ENCODE measurements around the gene RIC3.
A peak's percentile ranks its signal among the peaks of the same experiment; 100 is the strongest.

RIC3 gene

DNA sequence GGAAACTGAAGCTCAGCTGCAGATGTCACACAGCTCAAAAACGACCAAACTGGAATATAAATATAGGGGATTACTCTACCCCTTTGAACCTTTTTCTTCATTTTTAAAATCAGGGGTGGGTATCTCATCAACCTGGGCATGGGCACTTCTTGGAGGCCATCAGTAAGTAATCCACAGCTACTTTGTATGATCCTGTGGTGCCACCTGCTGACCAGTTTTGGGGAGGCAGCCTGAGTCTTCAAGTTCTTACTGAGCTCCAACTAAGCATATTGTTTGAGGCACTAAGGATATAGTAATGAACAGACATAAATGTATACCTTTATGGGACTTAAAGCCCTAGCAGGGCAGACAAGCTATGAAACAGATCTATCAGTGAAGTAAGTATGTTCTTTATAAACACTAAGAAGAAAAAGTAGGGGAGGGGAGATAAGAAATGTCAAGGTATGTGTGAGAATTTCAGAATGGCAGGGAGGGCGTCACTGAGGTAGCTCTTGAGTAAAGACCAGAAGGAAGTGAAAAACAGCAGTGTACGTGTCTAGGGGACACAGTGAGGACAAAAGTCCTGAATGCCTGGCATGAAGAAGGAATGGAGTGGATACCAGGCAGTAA is 69.4 kb downstream of the RIC3 start:
- no peak overlapping the region for H4K91ac ChIP-seq (ENCODE audit: low read length)
- no peak overlapping the region for H2BK120ac ChIP-seq (ENCODE audit: low read depth, low read length)
- H3K27me3 ChIP-seq (ENCODE audit: control insufficient read depth in 1 of 2, insufficient read depth in 1 of 2, low read length in 2 of 2): no peaks in the 10 kb centered on the region
- H3K9ac ChIP-seq (ENCODE audit: low read length): peak overlapping the region; percentile 75
- no peak overlapping the region for H2BK12ac ChIP-seq (ENCODE audit: low read length in 2 of 2)
- no peak overlapping the region for H3K27ac ChIP-seq (ENCODE audit: low read length, poor library complexity, severe bottlenecking)
- no peak overlapping the region for H3K4me2 ChIP-seq (ENCODE audit: low read length, poor library complexity, severe bottlenecking)
- H3K18ac ChIP-seq (ENCODE audit: low read depth in 1 of 2, low read length in 2 of 2): no peak overlapping the region
- H2AFZ ChIP-seq (ENCODE audit: low read depth, low read length): no peak overlapping the region
- H3K23ac ChIP-seq (ENCODE audit: low read length in 2 of 2): no peak overlapping the region
- peaks cover 0 to 64% of the 10 kb centered on the region in 2 experiments for H3K36me3 ChIP-seq (ENCODE audit: control insufficient read depth in 1 of 2, insufficient read depth in 2 of 2, low read depth in 1 of 2, low read length in 2 of 2)
- no peaks in the 10 kb centered on the region for H3K4me1 ChIP-seq (ENCODE audit: control insufficient read depth, insufficient read depth, low read depth, low read length)
- no peak overlapping the region for H3K4me3 ChIP-seq (ENCODE audit: insufficient read depth in 1 of 2, low read depth in 1 of 2, low read length in 2 of 2)
- H2BK15ac ChIP-seq (ENCODE audit: low read depth, poor library complexity, severe bottlenecking): no peak overlapping the region
- no peak overlapping the region for H2BK5ac ChIP-seq (ENCODE audit: low read depth, low read length, poor library complexity, severe bottlenecking)
- H2AK5ac ChIP-seq (ENCODE audit: low read length, severe bottlenecking): no peak overlapping the region
- peak; percentile 81 for DNase-seq
- no peak overlapping the region for H4K8ac ChIP-seq (ENCODE audit: low read length)
- 66% methylated on average over 2 of the region's 3 CpGs for WGBS
- no peak overlapping the region for H3K4ac ChIP-seq (ENCODE audit: low read depth in 1 of 2, low read length in 2 of 2)
- H3K9me3 ChIP-seq (ENCODE audit: control insufficient read depth, low read length): no peaks in the 10 kb centered on the region
- no peaks in the 10 kb centered on the region for H3K79me1 ChIP-seq (replicated peaks; ENCODE audit: low read length, poor library complexity, severe bottlenecking)
- H3K14ac ChIP-seq (ENCODE audit: low read length in 2 of 2): no peak overlapping the region

- Histone ChIP-seq H2BK15ac (ENCODE audit: low read depth, poor library complexity, severe bottlenecking) (no peak overlapping the region), H2BK12ac (ENCODE audit: low read length in 2 of 2) (no peak overlapping the region), H3K27me3 (ENCODE audit: control insufficient read depth in 1 of 2, insufficient read depth in 1 of 2, low read length in 2 of 2) (no peaks in the 10 kb centered on the region), H3K4me1 (ENCODE audit: control insufficient read depth, insufficient read depth, low read depth, low read length) (no peaks in the 10 kb centered on the region), H3K9ac (ENCODE audit: low read length) (peak overlapping the region; percentile 75), H2AFZ (ENCODE audit: low read depth, low read length) (no peak overlapping the region), H4K91ac (ENCODE audit: low read length) (no peak overlapping the region), H3K4me3 (ENCODE audit: insufficient read depth in 1 of 2, low read depth in 1 of 2, low read length in 2 of 2) (no peak overlapping the region), H3K9me3 (ENCODE audit: control insufficient read depth, low read length) (no peaks in the 10 kb centered on the region), H3K14ac (ENCODE audit: low read length in 2 of 2) (no peak overlapping the region), H3K27ac (ENCODE audit: low read length, poor library complexity, severe bottlenecking) (no peak overlapping the region), H3K79me1 (replicated peaks; ENCODE audit: low read length, poor library complexity, severe bottlenecking) (no peaks in the 10 kb centered on the region), H3K23ac (ENCODE audit: low read length in 2 of 2) (no peak overlapping the region), H3K18ac (ENCODE audit: low read depth in 1 of 2, low read length in 2 of 2) (no peak overlapping the region), H2BK5ac (ENCODE audit: low read depth, low read length, poor library complexity, severe bottlenecking) (no peak overlapping the region), H3K4me2 (ENCODE audit: low read length, poor library complexity, severe bottlenecking) (no peak overlapping the region), H2AK5ac (ENCODE audit: low read length, severe bottlenecking) (no peak overlapping the region), H2BK120ac (ENCODE audit: low read depth, low read length) (no peak overlapping the region), H4K8ac (ENCODE audit: low read length) (no peak overlapping the region), H3K36me3 (ENCODE audit: control insufficient read depth in 1 of 2, insufficient read depth in 2 of 2, low read depth in 1 of 2, low read length in 2 of 2) (peaks cover 0 to 60% of the 10 kb centered on the region in 2 experiments), H3K4ac (ENCODE audit: low read depth in 1 of 2, low read length in 2 of 2) (no peak overlapping the region)
- 70% methylated on average over 4 of the region's 6 CpGs for WGBS
- DNase-seq: no peak
Observed at GRCh38 chr11:8098879-8099278, 69.9 kb downstream of the RIC3 start.

DNA sequence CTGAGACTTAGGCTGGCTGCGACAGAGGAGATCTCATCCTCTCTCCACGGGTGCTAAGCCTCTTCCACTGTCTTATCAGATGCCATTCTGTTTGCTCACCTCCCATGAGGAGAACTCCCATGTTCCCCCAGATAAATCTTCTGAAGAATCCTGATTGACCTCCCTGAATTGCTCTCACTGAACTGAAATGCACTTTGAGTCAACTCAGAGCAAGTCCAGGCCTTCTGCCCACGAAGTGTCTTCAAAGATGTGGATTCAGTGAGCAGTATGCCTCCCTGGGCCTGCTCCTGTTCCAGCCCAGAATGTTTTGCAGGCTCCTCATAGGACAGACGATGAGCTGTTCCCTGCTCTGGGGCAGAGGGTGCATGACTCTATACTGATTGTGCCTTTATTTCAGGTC is 70.5 kb downstream of the RIC3 start:
- H2BK15ac ChIP-seq (ENCODE audit: low read depth, poor library complexity, severe bottlenecking): no peak overlapping the region
- no peak overlapping the region for H2BK120ac ChIP-seq (ENCODE audit: low read depth, low read length)
- peak overlapping the region; percentile 75 for H3K9ac ChIP-seq (ENCODE audit: low read length)
- WGBS: 52% methylated on average over 4 of the region's 4 CpGs
- no peak overlapping the region for H3K14ac ChIP-seq (ENCODE audit: low read length in 2 of 2)
- no peak overlapping the region for H2BK12ac ChIP-seq (ENCODE audit: low read length in 2 of 2)
- H3K27ac ChIP-seq (ENCODE audit: low read length, poor library complexity, severe bottlenecking): no peak overlapping the region
- no peaks in the 10 kb centered on the region for H3K27me3 ChIP-seq (ENCODE audit: control insufficient read depth in 1 of 2, insufficient read depth in 1 of 2, low read length in 2 of 2)
- no peak overlapping the region for H3K4me2 ChIP-seq (ENCODE audit: low read length, poor library complexity, severe bottlenecking)
- H2AK5ac ChIP-seq (ENCODE audit: low read length, severe bottlenecking): no peak overlapping the region
- H3K36me3 ChIP-seq (ENCODE audit: control insufficient read depth in 1 of 2, insufficient read depth in 2 of 2, low read depth in 1 of 2, low read length in 2 of 2): peaks cover 0 to 55% of the 10 kb centered on the region in 2 experiments
- no peak overlapping the region for H3K18ac ChIP-seq (ENCODE audit: low read depth in 1 of 2, low read length in 2 of 2)
- DNase-seq: no peak
- H3K4ac ChIP-seq (ENCODE audit: low read depth in 1 of 2, low read length in 2 of 2): no peak overlapping the region
- no peak overlapping the region for H3K4me3 ChIP-seq (ENCODE audit: insufficient read depth in 1 of 2, low read depth in 1 of 2, low read length in 2 of 2)
- H2BK5ac ChIP-seq (ENCODE audit: low read depth, low read length, poor library complexity, severe bottlenecking): no peak overlapping the region
- H3K23ac ChIP-seq (ENCODE audit: low read length in 2 of 2): no peak overlapping the region
- H4K8ac ChIP-seq (ENCODE audit: low read length): no peak overlapping the region
- H3K4me1 ChIP-seq (ENCODE audit: control insufficient read depth, insufficient read depth, low read depth, low read length): no peaks in the 10 kb centered on the region
- no peaks in the 10 kb centered on the region for H3K79me1 ChIP-seq (replicated peaks; ENCODE audit: low read length, poor library complexity, severe bottlenecking)
- H4K91ac ChIP-seq (ENCODE audit: low read length): no peak overlapping the region
- H2AFZ ChIP-seq (ENCODE audit: low read depth, low read length): no peak overlapping the region
- no peaks in the 10 kb centered on the region for H3K9me3 ChIP-seq (ENCODE audit: control insufficient read depth, low read length)

DNA sequence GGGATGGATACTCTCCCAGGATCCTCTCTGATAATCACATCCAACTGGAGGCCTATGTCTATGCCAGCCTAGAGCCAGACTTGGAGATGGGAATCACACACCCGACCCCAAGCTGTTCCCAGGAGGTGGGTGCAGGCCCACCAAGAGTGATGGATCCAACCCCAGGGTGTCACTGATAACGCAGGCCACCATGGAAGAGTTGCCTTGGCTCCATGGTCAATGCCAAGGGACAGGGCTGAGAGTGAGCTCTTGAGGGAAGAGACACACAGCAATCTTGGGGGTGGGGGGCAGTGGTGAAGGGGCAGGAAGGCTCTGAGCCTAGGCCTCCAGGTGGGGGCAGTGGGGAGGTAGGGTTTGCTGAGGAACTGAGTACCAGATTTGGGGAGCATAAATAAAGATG is 70.9 kb downstream of the RIC3 start:
- Histone ChIP-seq H2AFZ (ENCODE audit: low read depth, low read length) (no peak overlapping the region), H3K4me3 (ENCODE audit: insufficient read depth in 1 of 2, low read depth in 1 of 2, low read length in 2 of 2) (peak overlapping the region in 1 of 2 experiments; percentile 8), H2BK15ac (ENCODE audit: low read depth, poor library complexity, severe bottlenecking) (no peak overlapping the region), H3K18ac (ENCODE audit: low read depth in 1 of 2, low read length in 2 of 2) (no peak overlapping the region), H3K4ac (ENCODE audit: low read depth in 1 of 2, low read length in 2 of 2) (no peak overlapping the region), H3K36me3 (ENCODE audit: control insufficient read depth in 1 of 2, insufficient read depth in 2 of 2, low read depth in 1 of 2, low read length in 2 of 2) (peaks cover 0 to 53% of the 10 kb centered on the region in 2 experiments), H3K9me3 (ENCODE audit: control insufficient read depth, low read length) (no peaks in the 10 kb centered on the region), H3K4me2 (ENCODE audit: low read length, poor library complexity, severe bottlenecking) (no peak overlapping the region), H3K14ac (ENCODE audit: low read length in 2 of 2) (no peak overlapping the region), H4K91ac (ENCODE audit: low read length) (no peak overlapping the region), H2AK5ac (ENCODE audit: low read length, severe bottlenecking) (no peak overlapping the region), H2BK5ac (ENCODE audit: low read depth, low read length, poor library complexity, severe bottlenecking) (no peak overlapping the region), H4K8ac (ENCODE audit: low read length) (no peak overlapping the region), H2BK12ac (ENCODE audit: low read length in 2 of 2) (no peak overlapping the region), H3K27me3 (ENCODE audit: control insufficient read depth in 1 of 2, insufficient read depth in 1 of 2, low read length in 2 of 2) (no peaks in the 10 kb centered on the region), H3K9ac (ENCODE audit: low read length) (peak overlapping the region; percentile 75), H3K79me1 (replicated peaks; ENCODE audit: low read length, poor library complexity, severe bottlenecking) (no peaks in the 10 kb centered on the region), H2BK120ac (ENCODE audit: low read depth, low read length) (no peak overlapping the region), H3K4me1 (ENCODE audit: control insufficient read depth, insufficient read depth, low read depth, low read length) (no peaks in the 10 kb centered on the region), H3K23ac (ENCODE audit: low read length in 2 of 2) (no peak overlapping the region), H3K27ac (ENCODE audit: low read length, poor library complexity, severe bottlenecking) (no peak overlapping the region)
- DNase-seq: no peak
- 97% methylated on average over 2 of the region's 2 CpGs for WGBS

All from mesenchymal stem cell (in vitro differentiated cells and primary cell).